IPS DF 6.9 (cell line): ENCODE results near the gene STPG4.

ENCODE experiments used
- DNase-seq: peaks from one replicate; pipeline ENCODE4 v3.0.0-alpha.2; 2013; ENCODE audit warnings: low read depth, low spot score
- H3K27ac ChIP-seq: one replicate; pipeline ENCODE4 v1.5.1; 2013; ENCODE audit warnings: low read length, control low read depth
- H3K27me3 ChIP-seq: 2 replicates; pipeline ENCODE4 v1.6.1; 2013; ENCODE audit warnings: mild to moderate bottlenecking, low read length; ENCODE audit not compliant: control insufficient read depth, insufficient read depth
- H3K36me3 ChIP-seq: 2 replicates; pipeline ENCODE4 v1.6.1; 2013; ENCODE audit warnings: low read length; ENCODE audit not compliant: control insufficient read depth, insufficient read depth
- H3K4me1 ChIP-seq: 2 replicates; pipeline ENCODE4 v1.6.1; 2013; ENCODE audit warnings: low read length; ENCODE audit not compliant: control insufficient read depth, insufficient read depth
- H3K4me3 ChIP-seq: 2 replicates; pipeline ENCODE4 v1.5.1; 2013; ENCODE audit warnings: mild to moderate bottlenecking, low read length
- H3K9me3 ChIP-seq: 2 replicates; pipeline ENCODE4 v1.6.1; 2013; ENCODE audit warnings: low read length, inconsistent platforms; ENCODE audit not compliant: control insufficient read depth, insufficient read depth
- WGBS: extraction: QIAGEN DNeasy Blood & Tissue Kit; methylation state at CpG from one replicate; pipeline ENCODE4 v1.1.7; 2013; ENCODE audit warnings: mixed read lengths, missing lambda C conversion rate; ENCODE audit not compliant: insufficient read length, insufficient coverage; 5-methylcytosine and 5-hydroxymethylcytosine counted together

The STPG4 gene

GRCh38 chr2:47161475-47161874, 6.4 kb upstream of the STPG4 start:
- no peak for DNase-seq
- no peak overlapping the region for H3K27ac ChIP-seq

GRCh38 chr2:47160660-47161059, 5.6 kb upstream of the STPG4 start:
- DNase-seq, result no peak
- Histone ChIP-seq H3K36me3 (peaks cover 5% of the 10 kb centered on the region; the same call in 1 of the 2 replicates), H3K4me1 (no peaks in the 10 kb centered on the region), H3K27ac (no peak overlapping the region), H3K9me3 (no peaks in the 10 kb centered on the region), H3K27me3 (no peaks in the 10 kb centered on the region), H3K4me3 (no peak overlapping the region)
- no CpG with 5 or more reads among the region's 1 CpG for WGBS

More at GRCh38 chr2:47161475-47161874, 6.4 kb upstream of the STPG4 start:
- Histone ChIP-seq H3K4me3 (no peak overlapping the region), H3K27me3 (no peaks in the 10 kb centered on the region), H3K36me3 (peaks cover 5% of the 10 kb centered on the region; the same call in 1 of the 2 replicates), H3K9me3 (no peaks in the 10 kb centered on the region), H3K4me1 (no peaks in the 10 kb centered on the region)
- no CpG with 5 or more reads among the region's 3 CpGs for WGBS

- WGBS, result no CpG with 5 or more reads among the region's 3 CpGs
- no peak overlapping the region for H3K4me3 ChIP-seq
- no peak for DNase-seq
- peaks cover 5% of the 10 kb centered on the region; the same call in 1 of the 2 replicates for H3K36me3 ChIP-seq
- H3K4me1 ChIP-seq, result no peaks in the 10 kb centered on the region
- no peak overlapping the region for H3K27ac ChIP-seq
- no peaks in the 10 kb centered on the region for H3K9me3 ChIP-seq
- no peaks in the 10 kb centered on the region for H3K27me3 ChIP-seq
These were observed 5.1 kb upstream of the STPG4 start for GRCh38 chr2:47160211-47160610.

- no CpG with 5 or more reads among the region's 3 CpGs for WGBS
- Histone ChIP-seq H3K36me3 (peaks cover 5% of the 10 kb centered on the region; the same call in 1 of the 2 replicates), H3K27me3 (no peaks in the 10 kb centered on the region), H3K27ac (no peak overlapping the region), H3K4me3 (no peak overlapping the region), H3K9me3 (no peaks in the 10 kb centered on the region), H3K4me1 (no peaks in the 10 kb centered on the region)
- no peak for DNase-seq
These were observed 4.5 kb upstream of the STPG4 start for GRCh38 chr2:47159627-47160026.

GRCh38 chr2:47158576-47158975, 3.5 kb upstream of the STPG4 start:
- H3K4me3 ChIP-seq, result no peak overlapping the region
- no peak for DNase-seq
- WGBS, result no CpG with 5 or more reads among the region's 2 CpGs
- H3K27ac ChIP-seq, result no peak overlapping the region
- no peaks in the 10 kb centered on the region for H3K4me1 ChIP-seq
- H3K36me3 ChIP-seq, result peaks cover 5% of the 10 kb centered on the region; the same call in 1 of the 2 replicates
- no peaks in the 10 kb centered on the region for H3K9me3 ChIP-seq
- no peaks in the 10 kb centered on the region for H3K27me3 ChIP-seq

GRCh38 chr2:47152803-47153202, 2.3 kb downstream of the STPG4 start:
- no peak overlapping the region for H3K27ac ChIP-seq
- no peaks in the 10 kb centered on the region for H3K27me3 ChIP-seq
- H3K9me3 ChIP-seq, result no peaks in the 10 kb centered on the region
- H3K4me3 ChIP-seq, result no peak overlapping the region
- no peak for DNase-seq
- no peaks in the 10 kb centered on the region for H3K4me1 ChIP-seq
- H3K36me3 ChIP-seq, result no peaks in the 10 kb centered on the region; the same call in 1 of the 2 replicates

- no peaks in the 10 kb centered on the region for H3K4me1 ChIP-seq
- H3K36me3 ChIP-seq, result no peaks in the 10 kb centered on the region; the same call in 1 of the 2 replicates
- H3K9me3 ChIP-seq, result no peaks in the 10 kb centered on the region
- no peak overlapping the region for H3K4me3 ChIP-seq
- no peak for DNase-seq
- WGBS, result no CpG with 5 or more reads among the region's 3 CpGs
- H3K27me3 ChIP-seq, result no peaks in the 10 kb centered on the region
- no peak overlapping the region for H3K27ac ChIP-seq
These were observed 4.9 kb downstream of the STPG4 start for GRCh38 chr2:47150175-47150574.

GRCh38 chr2:47147021-47147420, 8.1 kb downstream of the STPG4 start:
- Histone ChIP-seq H3K4me1 (no peaks in the 10 kb centered on the region), H3K27ac (no peak overlapping the region), H3K27me3 (no peaks in the 10 kb centered on the region), H3K36me3 (no peaks in the 10 kb centered on the region; the same call in 1 of the 2 replicates), H3K9me3 (no peaks in the 10 kb centered on the region; the same call in 1 of the 2 replicates), H3K4me3 (no peak overlapping the region)
- no peak for DNase-seq
- WGBS, result no CpG with 5 or more reads among the region's 3 CpGs

GRCh38 chr2:47145466-47145865, 9.6 kb downstream of the STPG4 start:
- Histone ChIP-seq H3K36me3 (no peaks in the 10 kb centered on the region; the same call in 1 of the 2 replicates), H3K27me3 (no peaks in the 10 kb centered on the region), H3K4me1 (no peaks in the 10 kb centered on the region), H3K9me3 (no peaks in the 10 kb centered on the region; the same call in 1 of the 2 replicates), H3K4me3 (no peak overlapping the region), H3K27ac (no peak overlapping the region)
- DNase-seq, result no peak
- WGBS, result no CpG with 5 or more reads among the region's 1 CpG

GRCh38 chr2:47141520-47141919, 13.6 kb downstream of the STPG4 start:
- H3K9me3 ChIP-seq, result no peaks in the 10 kb centered on the region; the same call in 1 of the 2 replicates
- DNase-seq, result no peak
- H3K27me3 ChIP-seq, result no peaks in the 10 kb centered on the region
- H3K36me3 ChIP-seq, result no peaks in the 10 kb centered on the region; the same call in 1 of the 2 replicates
- no CpG with 5 or more reads among the region's 3 CpGs for WGBS
- H3K4me3 ChIP-seq, result no peak overlapping the region
- no peaks in the 10 kb centered on the region for H3K4me1 ChIP-seq
- no peak overlapping the region for H3K27ac ChIP-seq

GRCh38 chr2:47134386-47135090, 20.6 kb downstream of the STPG4 start:
- Histone ChIP-seq H3K9me3 (no peaks in the 10 kb centered on the region), H3K4me1 (no peaks in the 10 kb centered on the region; the same call in 1 of the 2 replicates), H3K4me3 (no peak overlapping the region), H3K27ac (no peak overlapping the region), H3K36me3 (no peaks in the 10 kb centered on the region; the same call in 1 of the 2 replicates), H3K27me3 (no peaks in the 10 kb centered on the region)
- no CpG with 5 or more reads among the region's 3 CpGs for WGBS
- no peak for DNase-seq
